ENCODE measurements around the gene FLT3LG. TPM values are rescaled to one million over a fixed set of nuclear protein-coding genes. Genes with fewer than 3 reads are reported as not detected.
A peak's percentile ranks its signal among the peaks of the same experiment; 100 is the strongest.

Gene FLT3LG
- total and polyA plus RNA-seq, 9 of the 15 experiments (the other 6 are each of a cell fraction or from before 2014, with no cell fraction given), result 0.31 to 6.4 (median 1.1) TPM

GRCh38 chr19:49430678-49431329, 43.2 kb upstream of the FLT3LG start (continued):
- TF ChIP-seq RERE (CRISPR knock-in tag; IDR thresholded peaks at IDR 0.05; ENCODE audit: borderline replicate concordance), result no peak
- peak; percentile 57 for TF ChIP-seq SP1 (CRISPR knock-in tag; IDR thresholded peaks at IDR 0.05)
- no peak for TF ChIP-seq ZNF224 (CRISPR knock-in tag; IDR thresholded peaks at IDR 0.05)
- no peak for TF ChIP-seq DNMT1 (IDR thresholded peaks at IDR 0.05)
- TF ChIP-seq U2AF2 (optimal IDR thresholded peaks at IDR 0.05; ENCODE audit: low read depth, low read length), result no peak
- TF ChIP-seq MLX (CRISPR knock-in tag; conservative IDR thresholded peaks at IDR 0.05), result 0 out of 4 replicates have a peak, but pooled peaks of 1 of the 2 experiments have one; percentile 36
- TF ChIP-seq MXI1 (IDR thresholded peaks at IDR 0.05; ENCODE audit: low read depth, low read length), result no peak
- TF ChIP-seq ZNF592 (IDR thresholded peaks at IDR 0.05), result peak; percentile 84
- no peak for TF ChIP-seq ZNF655 (CRISPR knock-in tag; IDR thresholded peaks at IDR 0.05)
- TF ChIP-seq ELF2 (CRISPR knock-in tag; IDR thresholded peaks at IDR 0.05), result no peak
- no peak for TF ChIP-seq HINFP (tag; conservative IDR thresholded peaks at IDR 0.05; ENCODE audit: low read depth)
- no peak for TF ChIP-seq DDX20 (tag; IDR thresholded peaks at IDR 0.05; ENCODE audit: low read depth)
- no peak for TF ChIP-seq FOXA3 (CRISPR knock-in tag; conservative IDR thresholded peaks at IDR 0.05 in 1 of 2, IDR thresholded peaks at IDR 0.05 in 1 of 2)
